Kidney epithelial cell (primary cell): Measurements from ENCODE around the gene JKAMP. TPM values are rescaled to one million over a fixed set of nuclear protein-coding genes. Genes with fewer than 3 reads are reported as not detected.

Source experiments
- DNase-seq: peaks from one replicate; pipeline ENCODE4 v3.0.0-alpha.2; 2010; ENCODE audit warnings: low read depth
- H3K27me3 ChIP-seq: 2 replicates; pipeline ENCODE4 v1.6.0; 2011; ENCODE audit warnings: low read length; ENCODE audit not compliant: control insufficient read depth, insufficient read depth
- H3K36me3 ChIP-seq: 2 replicates; pipeline ENCODE4 v1.5.1; 2011; ENCODE audit warnings: low read length; ENCODE audit not compliant: control insufficient read depth, insufficient read depth
- H3K4me3 ChIP-seq: 2 replicates; pipeline ENCODE4 v1.5.1; 2011; ENCODE audit warnings: low read depth, mild to moderate bottlenecking, control low read depth, low read length
- total RNA-seq: library from RNA; depleted of rRNA; stranded (reverse); fragments of >200 nt; gene quantifications from 2 replicates; pipeline ENCODE4 v1.2.3, GENCODE V29; 2015
- TF ChIP-seq, protein P1 (sequence below): IDR thresholded peaks from 2 replicates; pipeline ENCODE4 v1.5.1; 2011; ENCODE audit warnings: mild to moderate bottlenecking, moderate library complexity, low read length, control low read depth, inconsistent platforms; ENCODE audit not compliant: insufficient read depth, poor library complexity, severe bottlenecking

Gene JKAMP
- total RNA-seq, 1 donor from 2014 or later: 66.7 TPM

DNA sequence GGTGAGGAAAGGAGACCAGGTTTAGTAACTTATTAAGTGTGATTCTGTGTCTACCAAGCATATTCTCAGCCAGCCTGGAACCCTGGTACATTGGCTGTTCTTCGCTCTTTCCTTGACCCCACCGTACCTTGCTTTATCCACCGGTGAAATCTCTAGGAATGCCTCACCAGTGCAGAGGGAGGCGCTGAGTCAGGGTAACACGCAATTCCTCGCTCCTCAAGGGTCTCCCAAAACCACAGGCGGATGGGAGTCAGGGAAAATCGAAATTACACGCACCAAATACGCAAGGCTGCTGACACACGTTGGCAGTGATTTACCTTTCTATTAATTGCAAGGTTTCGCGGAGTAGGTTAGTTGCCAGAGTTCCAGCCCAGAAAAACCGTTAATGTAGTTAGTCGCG, 954 bp upstream of the JKAMP start:
- TF ChIP-seq, protein P1, sequence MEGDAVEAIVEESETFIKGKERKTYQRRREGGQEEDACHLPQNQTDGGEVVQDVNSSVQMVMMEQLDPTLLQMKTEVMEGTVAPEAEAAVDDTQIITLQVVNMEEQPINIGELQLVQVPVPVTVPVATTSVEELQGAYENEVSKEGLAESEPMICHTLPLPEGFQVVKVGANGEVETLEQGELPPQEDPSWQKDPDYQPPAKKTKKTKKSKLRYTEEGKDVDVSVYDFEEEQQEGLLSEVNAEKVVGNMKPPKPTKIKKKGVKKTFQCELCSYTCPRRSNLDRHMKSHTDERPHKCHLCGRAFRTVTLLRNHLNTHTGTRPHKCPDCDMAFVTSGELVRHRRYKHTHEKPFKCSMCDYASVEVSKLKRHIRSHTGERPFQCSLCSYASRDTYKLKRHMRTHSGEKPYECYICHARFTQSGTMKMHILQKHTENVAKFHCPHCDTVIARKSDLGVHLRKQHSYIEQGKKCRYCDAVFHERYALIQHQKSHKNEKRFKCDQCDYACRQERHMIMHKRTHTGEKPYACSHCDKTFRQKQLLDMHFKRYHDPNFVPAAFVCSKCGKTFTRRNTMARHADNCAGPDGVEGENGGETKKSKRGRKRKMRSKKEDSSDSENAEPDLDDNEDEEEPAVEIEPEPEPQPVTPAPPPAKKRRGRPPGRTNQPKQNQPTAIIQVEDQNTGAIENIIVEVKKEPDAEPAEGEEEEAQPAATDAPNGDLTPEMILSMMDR: no peak
- H3K4me3 ChIP-seq: peak overlapping the region; percentile 83
- no peaks in the 10 kb centered on the region for H3K36me3 ChIP-seq
- H3K27me3 ChIP-seq: no peaks in the 10 kb centered on the region
- peak; percentile 38 for DNase-seq

DNA sequence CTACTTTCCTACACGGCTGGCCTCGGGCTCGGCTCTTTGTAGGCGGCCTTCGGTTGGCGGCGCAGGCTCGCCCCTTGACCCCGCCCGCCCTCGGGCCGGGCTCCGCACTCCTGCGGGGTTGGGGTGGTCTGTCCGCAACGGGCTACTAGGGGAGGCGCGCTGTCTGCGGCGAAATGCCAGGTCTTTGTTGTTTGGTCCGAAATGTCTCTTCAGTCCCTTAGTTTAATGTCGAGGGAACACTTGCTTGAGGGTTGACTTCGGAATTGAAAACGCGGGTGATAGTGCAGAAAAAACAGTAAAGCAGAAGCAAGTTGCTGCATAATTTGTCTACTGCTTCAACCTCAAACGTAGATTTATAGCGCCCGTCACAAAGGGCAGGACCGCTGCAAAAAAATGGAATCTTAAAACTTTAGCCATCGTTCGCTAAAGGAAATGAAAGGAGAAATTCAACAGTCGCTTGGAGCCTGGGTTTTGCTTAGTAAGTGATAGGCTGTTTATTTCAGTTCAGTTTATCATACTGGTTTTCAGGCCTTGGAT, 390 bp downstream of the JKAMP start:
- DNase-seq: no peak
- Histone ChIP-seq H3K4me3 (peak overlapping the region; percentile 83), H3K36me3 (no peaks in the 10 kb centered on the region), H3K27me3 (no peaks in the 10 kb centered on the region)
- TF ChIP-seq, protein P1: no peak

DNA sequence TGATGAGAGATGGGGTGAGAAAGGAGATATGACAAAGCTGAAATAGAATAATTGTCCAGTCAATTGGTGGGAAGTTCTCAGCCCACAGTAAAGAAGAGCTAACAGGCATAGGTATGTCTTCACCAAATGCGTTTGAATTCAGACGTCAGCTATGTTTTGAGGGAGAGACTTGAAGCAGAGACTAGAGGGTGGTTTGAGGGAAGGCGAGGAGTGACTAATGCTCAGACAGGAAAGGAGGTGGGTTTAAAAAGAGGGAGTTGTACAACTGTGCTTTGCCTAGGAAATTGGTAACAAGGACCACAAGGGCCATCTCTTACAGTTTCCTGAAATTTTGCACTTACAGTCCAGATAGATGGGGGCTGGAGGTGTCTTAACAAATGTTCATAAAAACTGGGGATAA, 6.4 kb downstream of the JKAMP start:
- TF ChIP-seq, protein P1: no peak
- no peaks in the 10 kb centered on the region for H3K27me3 ChIP-seq
- no peak overlapping the region for H3K4me3 ChIP-seq
- H3K36me3 ChIP-seq: no peaks in the 10 kb centered on the region
- no peak for DNase-seq

DNA sequence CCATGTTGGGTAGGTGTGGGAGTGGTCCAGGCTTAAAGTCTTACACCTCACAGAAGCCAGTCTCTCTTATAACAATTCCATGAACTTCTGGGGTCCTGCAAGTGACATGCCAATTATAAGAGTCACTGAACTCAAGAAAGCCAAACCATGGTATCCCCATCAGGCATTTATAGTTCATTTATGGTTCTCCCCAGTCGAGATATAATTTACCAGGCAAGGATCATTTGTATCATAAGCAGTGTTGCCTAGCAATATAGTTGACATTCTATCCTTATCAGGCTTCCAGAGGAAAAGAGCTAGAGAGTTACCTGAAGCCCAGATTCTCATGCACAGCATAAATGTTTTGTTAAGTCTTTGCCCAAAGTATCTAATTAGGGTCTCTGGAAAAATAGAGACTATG, 8.1 kb downstream of the JKAMP start:
- no peaks in the 10 kb centered on the region for H3K27me3 ChIP-seq
- TF ChIP-seq, protein P1: no peak
- H3K36me3 ChIP-seq: peaks cover 1% of the 10 kb centered on the region
- H3K4me3 ChIP-seq: no peak overlapping the region
- DNase-seq: no peak

DNA sequence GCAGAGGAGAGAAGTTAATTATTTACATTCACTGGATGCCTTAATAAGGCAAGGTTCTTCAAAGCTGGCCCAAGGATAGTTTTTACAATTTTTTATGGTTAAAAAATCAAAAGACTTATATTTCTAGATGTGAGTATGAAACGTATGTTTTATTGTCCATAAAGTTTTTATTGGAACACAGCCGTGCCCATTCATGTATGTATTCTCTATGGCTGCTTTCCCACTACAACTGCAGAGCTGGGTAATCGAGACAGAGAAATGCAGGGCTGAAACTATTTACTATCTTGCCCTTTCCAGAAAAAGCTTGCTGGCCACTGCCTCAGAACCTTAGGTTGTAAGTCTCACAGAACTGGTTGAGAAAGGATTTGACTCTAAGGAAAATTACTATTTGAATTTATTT, 16.4 kb downstream of the JKAMP start:
- Histone ChIP-seq H3K4me3 (no peak overlapping the region), H3K36me3 (peaks cover 3% of the 10 kb centered on the region), H3K27me3 (no peaks in the 10 kb centered on the region)
- TF ChIP-seq, protein P1: no peak
- DNase-seq: no peak

DNA sequence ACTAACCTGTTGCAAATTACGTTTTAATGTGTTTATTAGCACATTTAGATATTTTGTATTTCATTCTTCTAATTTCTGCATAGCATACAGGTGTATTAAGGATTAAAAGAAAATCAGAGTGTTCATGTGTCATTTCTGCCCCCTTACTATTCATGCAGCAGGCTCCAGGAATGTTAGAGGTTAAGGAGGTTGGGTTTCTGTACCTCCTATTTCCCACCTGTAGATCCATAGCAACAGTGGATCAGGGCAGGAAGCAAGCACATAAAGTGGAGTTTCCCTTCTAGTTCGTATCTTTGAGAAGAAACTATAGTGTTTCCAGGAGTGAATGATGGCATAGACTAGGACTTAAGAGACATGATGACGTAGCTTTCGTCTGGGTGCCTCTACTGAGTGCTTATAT, 18.9 kb downstream of the JKAMP start:
- H3K27me3 ChIP-seq: no peaks in the 10 kb centered on the region

More for the DNA sequence above, 18.9 kb downstream of the JKAMP start:
- TF ChIP-seq, protein P1: no peak
- Histone ChIP-seq H3K4me3 (no peak overlapping the region), H3K36me3 (no peaks in the 10 kb centered on the region)
- DNase-seq: no peak
